Upper lobe of left lung (tissue), 4 donors: ENCODE data around the gene PGD.

ENCODE experiments used
- EP300 ChIP-seq, 4 donors: sonication (generic); formaldehyde crosslinking; IDR thresholded peaks; one replicate each; pipeline ENCODE4 v1.5.1; 2017; ENCODE audit warnings: antibody characterized with exemption in 4 of 4, control low read depth in 2 of 4
- POLR2A ChIP-seq, 4 donors: fragments of 450-650 bp; IDR thresholded peaks; one replicate each; pipeline ENCODE4 v1.5.1; 2016 to 2017; ENCODE audit warnings: antibody characterized with exemption in 4 of 4, mild to moderate bottlenecking in 2 of 4
- POLR2AphosphoS5 ChIP-seq, 2 donors: sonication (generic); formaldehyde crosslinking; IDR thresholded peaks; one replicate each; pipeline ENCODE4 v1.5.1; 2017; ENCODE audit warnings: antibody characterized with exemption in 2 of 2
- TF ChIP-seq, protein P1 (sequence below), 6 experiments: fragments of 450-650 bp in 4 of 6; fragments of 200-600 bp in 2 of 6; sonication (generic) in 2 of 6; IDR thresholded peaks; one replicate each; pipeline ENCODE4 v1.5.1; 2016 to 2019; ENCODE audit warnings: antibody characterized with exemption in 6 of 6

DNA sequence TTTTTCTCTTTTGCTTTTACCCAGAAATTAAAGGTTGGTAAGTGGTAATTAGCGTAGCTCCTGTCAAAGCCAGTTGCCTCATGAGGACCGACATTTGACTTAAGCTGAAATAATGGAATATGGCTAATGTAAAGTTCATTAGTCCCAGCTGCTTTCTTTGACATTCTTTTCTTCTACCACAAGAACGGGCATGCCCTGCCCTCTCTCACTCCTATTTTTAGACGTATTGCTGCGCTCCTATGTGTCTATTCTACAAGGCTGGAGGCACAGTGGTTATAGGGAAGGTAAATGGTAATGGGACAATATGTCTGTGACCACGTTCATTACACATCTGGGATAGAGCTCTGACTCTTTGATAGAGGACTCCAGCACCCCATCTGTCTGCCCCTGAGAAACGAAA, 57.8 kb downstream of the PGD start:
- TF ChIP-seq POLR2A (IDR thresholded peaks at IDR 0.05) (no peak), EP300 (IDR thresholded peaks at IDR 0.05) (no peak), POLR2AphosphoS5 (IDR thresholded peaks at IDR 0.05) (no peak)
- TF ChIP-seq, protein P1, sequence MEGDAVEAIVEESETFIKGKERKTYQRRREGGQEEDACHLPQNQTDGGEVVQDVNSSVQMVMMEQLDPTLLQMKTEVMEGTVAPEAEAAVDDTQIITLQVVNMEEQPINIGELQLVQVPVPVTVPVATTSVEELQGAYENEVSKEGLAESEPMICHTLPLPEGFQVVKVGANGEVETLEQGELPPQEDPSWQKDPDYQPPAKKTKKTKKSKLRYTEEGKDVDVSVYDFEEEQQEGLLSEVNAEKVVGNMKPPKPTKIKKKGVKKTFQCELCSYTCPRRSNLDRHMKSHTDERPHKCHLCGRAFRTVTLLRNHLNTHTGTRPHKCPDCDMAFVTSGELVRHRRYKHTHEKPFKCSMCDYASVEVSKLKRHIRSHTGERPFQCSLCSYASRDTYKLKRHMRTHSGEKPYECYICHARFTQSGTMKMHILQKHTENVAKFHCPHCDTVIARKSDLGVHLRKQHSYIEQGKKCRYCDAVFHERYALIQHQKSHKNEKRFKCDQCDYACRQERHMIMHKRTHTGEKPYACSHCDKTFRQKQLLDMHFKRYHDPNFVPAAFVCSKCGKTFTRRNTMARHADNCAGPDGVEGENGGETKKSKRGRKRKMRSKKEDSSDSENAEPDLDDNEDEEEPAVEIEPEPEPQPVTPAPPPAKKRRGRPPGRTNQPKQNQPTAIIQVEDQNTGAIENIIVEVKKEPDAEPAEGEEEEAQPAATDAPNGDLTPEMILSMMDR (IDR thresholded peaks at IDR 0.05), result no peak
